Spleen (tissue), 7 donors: ENCODE data around the gene SIVA1.

Source experiments
- CTCF ChIP-seq, 11 experiments: fragments of 200-600 bp in 7 of 11; fragments of 450-650 bp in 4 of 11; sonication (generic) in 4 of 11; IDR thresholded peaks in 8 of 11; conservative IDR thresholded peaks in 3 of 11; 1 replicate in 7 of 11; 2 replicates in 4 of 11; pipeline versions ENCODE4 v1.4.0 to v1.8.0; 2016 to 2021; ENCODE audit warnings: antibody characterized with exemption in 11 of 11, inconsistent platforms in 4 of 11, mild to moderate bottlenecking in 1 of 11
- POLR2A ChIP-seq, 3 donors: fragments of 450-650 bp; IDR thresholded peaks; one replicate each; pipeline ENCODE4 v1.5.1; 2017; ENCODE audit warnings: antibody characterized with exemption in 3 of 3, mild to moderate bottlenecking in 1 of 3
- POLR2AphosphoS5 ChIP-seq, 3 donors: sonication (generic); formaldehyde crosslinking; IDR thresholded peaks; one replicate each; pipeline ENCODE4 v1.5.1; 2017; ENCODE audit warnings: antibody characterized with exemption in 3 of 3
- donor health status: DM: no; HTN: no; CAD: no; lungs with moderate emphysema.
- donor health status: DM: no; HTN: no; CAD: no.
- donor health status: DM: no; HTN: no; CAD: no.

DNA sequence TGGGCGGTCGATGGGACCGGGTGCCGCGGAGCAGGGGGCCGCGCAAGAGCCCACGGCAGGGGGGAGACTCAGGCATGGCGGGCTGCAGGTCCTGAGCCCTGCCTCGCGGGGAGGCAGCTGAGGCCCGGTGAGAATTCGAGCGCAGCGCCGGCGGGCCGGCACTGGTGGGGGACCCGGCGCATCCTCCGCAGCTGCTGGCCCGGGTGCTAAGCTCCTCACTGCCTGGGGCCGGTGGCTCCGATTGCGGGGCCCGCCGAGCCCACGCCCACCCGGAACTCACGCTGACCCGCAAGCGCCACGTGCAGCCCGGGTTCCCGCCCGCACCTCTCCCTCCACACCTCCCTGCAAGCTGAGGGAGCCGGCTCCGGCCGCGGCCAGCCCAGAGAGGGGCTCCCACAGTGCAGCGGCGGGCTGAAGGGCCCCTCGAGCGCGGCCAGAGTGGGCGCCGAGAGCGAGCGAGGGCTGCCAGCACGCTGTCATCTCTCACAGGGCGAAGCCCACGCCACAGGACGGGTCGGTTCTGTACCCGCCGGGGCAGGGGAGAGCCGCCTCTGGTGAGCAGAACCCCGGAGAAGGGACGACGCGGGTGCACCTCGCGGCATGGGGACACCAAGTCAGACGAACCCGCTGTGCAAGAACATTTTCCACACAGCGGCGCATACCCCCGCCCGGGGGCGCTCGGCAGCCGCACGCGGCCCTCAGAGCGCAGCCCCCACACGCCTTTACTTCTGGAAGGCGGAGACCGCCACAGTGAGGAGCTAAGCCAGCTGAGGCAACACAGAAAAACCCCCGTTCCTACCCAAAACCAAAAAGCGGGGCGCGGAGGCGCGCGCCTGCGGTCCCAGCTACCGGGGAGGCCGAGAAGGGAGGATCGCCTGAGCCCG, 1.2 kb upstream of the SIVA1 start:
- no peak for TF ChIP-seq POLR2A (IDR thresholded peaks at IDR 0.05)
- TF ChIP-seq CTCF (IDR thresholded peaks at IDR 0.05 in 8 of 11, conservative IDR thresholded peaks at IDR 0.05 in 3 of 11), result no peak
- TF ChIP-seq POLR2AphosphoS5 (IDR thresholded peaks at IDR 0.05), result no peak
